Measurements from ENCODE around the gene SLC25A44. TPM values are rescaled to one million over a fixed set of nuclear protein-coding genes. Genes with fewer than 3 reads are reported as not detected.

The SLC25A44 gene
- total and polyA plus RNA-seq, 2 donors: 8.8 to 10.7 TPM

GRCh38 chr1:156160000-156160742 lies 33.7 kb upstream of the SLC25A44 start:
- Histone ChIP-seq H3K4me1 (ENCODE audit: control insufficient read depth in 2 of 2, insufficient read depth in 2 of 2, low read length in 2 of 2) (peaks cover 6 to 48% of the 10 kb centered on the region in 2 donors), H3K27me3 (ENCODE audit: control insufficient read depth in 2 of 2, insufficient read depth in 1 of 2, low read length in 1 of 2) (peaks cover 0 to 2% of the 10 kb centered on the region in 2 donors), H3K36me3 (ENCODE audit: control insufficient read depth in 2 of 2, insufficient read depth in 2 of 2, low read length in 1 of 2) (no peaks in the 10 kb centered on the region), H3K9me3 (ENCODE audit: control insufficient read depth in 2 of 2, insufficient read depth in 1 of 2, low read length in 1 of 2) (no peaks in the 10 kb centered on the region), H3K27ac (ENCODE audit: low read depth in 1 of 2, low read length in 1 of 2) (peak overlapping the region; percentile 21 to 55), H3K4me3 (ENCODE audit: low read length in 2 of 2) (peak overlapping the region in 1 of 2 donors; percentile 35)
- 90% methylated on average over 13 of the region's 13 CpGs for WGBS
- DNase-seq (ENCODE audit: low read depth in 6 of 9, low spot score in 9 of 9): no peak

GRCh38 chr1:156160743-156161171 lies 33.1 kb upstream of the SLC25A44 start:
- Histone ChIP-seq H3K4me3 (ENCODE audit: low read length in 2 of 2) (peak overlapping the region; percentile 30 to 35), H3K4me1 (ENCODE audit: control insufficient read depth in 2 of 2, insufficient read depth in 2 of 2, low read length in 2 of 2) (peaks cover 6 to 42% of the 10 kb centered on the region in 2 donors), H3K27ac (ENCODE audit: low read depth in 1 of 2, low read length in 1 of 2) (peak overlapping the region; percentile 21 to 55), H3K27me3 (ENCODE audit: control insufficient read depth in 2 of 2, insufficient read depth in 1 of 2, low read length in 1 of 2) (peaks cover 0 to 2% of the 10 kb centered on the region in 2 donors), H3K36me3 (ENCODE audit: control insufficient read depth in 2 of 2, insufficient read depth in 2 of 2, low read length in 1 of 2) (no peaks in the 10 kb centered on the region), H3K9me3 (ENCODE audit: control insufficient read depth in 2 of 2, insufficient read depth in 1 of 2, low read length in 1 of 2) (no peaks in the 10 kb centered on the region)
- DNase-seq (ENCODE audit: low read depth in 6 of 9, low spot score in 9 of 9): peak in 7 of 9 donors; percentile 47 to 81 (median 65)
- 9% methylated on average over 22 of the region's 22 CpGs for WGBS

- Histone ChIP-seq H3K36me3 (ENCODE audit: control insufficient read depth in 2 of 2, insufficient read depth in 2 of 2, low read length in 1 of 2) (no peaks in the 10 kb centered on the region), H3K27me3 (ENCODE audit: control insufficient read depth in 2 of 2, insufficient read depth in 1 of 2, low read length in 1 of 2) (peaks cover 0 to 2% of the 10 kb centered on the region in 2 donors), H3K4me1 (ENCODE audit: control insufficient read depth in 2 of 2, insufficient read depth in 2 of 2, low read length in 2 of 2) (peaks cover 0 to 31% of the 10 kb centered on the region in 2 donors), H3K9me3 (ENCODE audit: control insufficient read depth in 2 of 2, insufficient read depth in 1 of 2, low read length in 1 of 2) (no peaks in the 10 kb centered on the region), H3K4me3 (ENCODE audit: low read length in 2 of 2) (no peak overlapping the region), H3K27ac (ENCODE audit: low read depth in 1 of 2, low read length in 1 of 2) (no peak overlapping the region)
- WGBS: 98% methylated on average over 5 of the region's 5 CpGs
- DNase-seq (ENCODE audit: low read depth in 6 of 9, low spot score in 9 of 9): no peak
These were observed 31.4 kb upstream of the SLC25A44 start for GRCh38 chr1:156162430-156163037.

- Histone ChIP-seq H3K27me3 (ENCODE audit: control insufficient read depth in 2 of 2, insufficient read depth in 1 of 2, low read length in 1 of 2) (peaks cover 0 to 2% of the 10 kb centered on the region in 2 donors), H3K4me1 (ENCODE audit: control insufficient read depth in 2 of 2, insufficient read depth in 2 of 2, low read length in 2 of 2) (peaks cover 0 to 25% of the 10 kb centered on the region in 2 donors), H3K4me3 (ENCODE audit: low read length in 2 of 2) (no peak overlapping the region), H3K36me3 (ENCODE audit: control insufficient read depth in 2 of 2, insufficient read depth in 2 of 2, low read length in 1 of 2) (no peaks in the 10 kb centered on the region), H3K9me3 (ENCODE audit: control insufficient read depth in 2 of 2, insufficient read depth in 1 of 2, low read length in 1 of 2) (no peaks in the 10 kb centered on the region), H3K27ac (ENCODE audit: low read depth in 1 of 2, low read length in 1 of 2) (no peak overlapping the region)
- no peak for DNase-seq (ENCODE audit: low read depth in 6 of 9, low spot score in 9 of 9)
- 98% methylated on average over 1 of the region's 1 CpG for whole genome bisulfite sequencing
These were observed 30.2 kb upstream of the SLC25A44 start for GRCh38 chr1:156163712-156164111.

GRCh38 chr1:156164125-156164831 lies 29.6 kb upstream of the SLC25A44 start:
- no peak for DNase-seq (ENCODE audit: low read depth in 6 of 9, low spot score in 9 of 9)
- no peak overlapping the region for H3K27ac ChIP-seq (ENCODE audit: low read depth in 1 of 2, low read length in 1 of 2)
- no peak overlapping the region for H3K4me3 ChIP-seq (ENCODE audit: low read length in 2 of 2)
- 99% methylated on average over 6 of the region's 6 CpGs for WGBS
- no peaks in the 10 kb centered on the region for H3K36me3 ChIP-seq (ENCODE audit: control insufficient read depth in 2 of 2, insufficient read depth in 2 of 2, low read length in 1 of 2)
- H3K27me3 ChIP-seq (ENCODE audit: control insufficient read depth in 2 of 2, insufficient read depth in 1 of 2, low read length in 1 of 2): peaks cover 0 to 2% of the 10 kb centered on the region in 2 donors
- H3K9me3 ChIP-seq (ENCODE audit: control insufficient read depth in 2 of 2, insufficient read depth in 1 of 2, low read length in 1 of 2): no peaks in the 10 kb centered on the region
- H3K4me1 ChIP-seq (ENCODE audit: control insufficient read depth in 2 of 2, insufficient read depth in 2 of 2, low read length in 2 of 2): peaks cover 0 to 19% of the 10 kb centered on the region in 2 donors

- H3K36me3 ChIP-seq (ENCODE audit: control insufficient read depth in 2 of 2, insufficient read depth in 2 of 2, low read length in 1 of 2): no peaks in the 10 kb centered on the region
- H3K4me3 ChIP-seq (ENCODE audit: low read length in 2 of 2): no peak overlapping the region
- WGBS: 92% methylated on average over 2 of the region's 2 CpGs
- H3K9me3 ChIP-seq (ENCODE audit: control insufficient read depth in 2 of 2, insufficient read depth in 1 of 2, low read length in 1 of 2): no peaks in the 10 kb centered on the region
- no peak overlapping the region for H3K27ac ChIP-seq (ENCODE audit: low read depth in 1 of 2, low read length in 1 of 2)
- H3K4me1 ChIP-seq (ENCODE audit: control insufficient read depth in 2 of 2, insufficient read depth in 2 of 2, low read length in 2 of 2): peaks cover 0 to 12% of the 10 kb centered on the region in 2 donors
- DNase-seq (ENCODE audit: low read depth in 6 of 9, low spot score in 9 of 9): no peak
- H3K27me3 ChIP-seq (ENCODE audit: control insufficient read depth in 2 of 2, insufficient read depth in 1 of 2, low read length in 1 of 2): peaks cover 0 to 2% of the 10 kb centered on the region in 2 donors
These were observed 28.8 kb upstream of the SLC25A44 start for GRCh38 chr1:156165083-156165482.

GRCh38 chr1:156167536-156167935 lies 26.4 kb upstream of the SLC25A44 start:
- no peak for DNase-seq (ENCODE audit: low read depth in 6 of 9, low spot score in 9 of 9)
- Histone ChIP-seq H3K4me3 (ENCODE audit: low read length in 2 of 2) (no peak overlapping the region), H3K27me3 (ENCODE audit: control insufficient read depth in 2 of 2, insufficient read depth in 1 of 2, low read length in 1 of 2) (no peaks in the 10 kb centered on the region), H3K36me3 (ENCODE audit: control insufficient read depth in 2 of 2, insufficient read depth in 2 of 2, low read length in 1 of 2) (no peaks in the 10 kb centered on the region), H3K4me1 (ENCODE audit: control insufficient read depth in 2 of 2, insufficient read depth in 2 of 2, low read length in 2 of 2) (peaks cover 0 to under 1% of the 10 kb centered on the region in 2 donors), H3K9me3 (ENCODE audit: control insufficient read depth in 2 of 2, insufficient read depth in 1 of 2, low read length in 1 of 2) (no peaks in the 10 kb centered on the region), H3K27ac (ENCODE audit: low read depth in 1 of 2, low read length in 1 of 2) (no peak overlapping the region)
- WGBS: 80% methylated on average over 5 of the region's 5 CpGs

GRCh38 chr1:156172696-156173470 lies 21.0 kb upstream of the SLC25A44 start:
- WGBS: 86% methylated on average over 9 of the region's 9 CpGs

More at GRCh38 chr1:156172696-156173470, 21.0 kb upstream of the SLC25A44 start:
- Histone ChIP-seq H3K27ac (ENCODE audit: low read depth in 1 of 2, low read length in 1 of 2) (no peak overlapping the region), H3K27me3 (ENCODE audit: control insufficient read depth in 2 of 2, insufficient read depth in 1 of 2, low read length in 1 of 2) (no peaks in the 10 kb centered on the region), H3K9me3 (ENCODE audit: control insufficient read depth in 2 of 2, insufficient read depth in 1 of 2, low read length in 1 of 2) (no peaks in the 10 kb centered on the region), H3K4me3 (ENCODE audit: low read length in 2 of 2) (no peak overlapping the region), H3K36me3 (ENCODE audit: control insufficient read depth in 2 of 2, insufficient read depth in 2 of 2, low read length in 1 of 2) (peaks cover 0 to 11% of the 10 kb centered on the region in 2 donors), H3K4me1 (ENCODE audit: control insufficient read depth in 2 of 2, insufficient read depth in 2 of 2, low read length in 2 of 2) (peaks cover 9 to 26% of the 10 kb centered on the region in 2 donors)
- DNase-seq (ENCODE audit: low read depth in 6 of 9, low spot score in 9 of 9): no peak
